C1 segment of cervical spinal cord (tissue), 14 donors: ENCODE results near the gene NLGN1.

Experiments used
- DNase-seq, 14 donors: peaks; one replicate each; lab custom pipeline; 2025; lab: John Stamatoyannopoulos, UW

The NLGN1 gene

DNA sequence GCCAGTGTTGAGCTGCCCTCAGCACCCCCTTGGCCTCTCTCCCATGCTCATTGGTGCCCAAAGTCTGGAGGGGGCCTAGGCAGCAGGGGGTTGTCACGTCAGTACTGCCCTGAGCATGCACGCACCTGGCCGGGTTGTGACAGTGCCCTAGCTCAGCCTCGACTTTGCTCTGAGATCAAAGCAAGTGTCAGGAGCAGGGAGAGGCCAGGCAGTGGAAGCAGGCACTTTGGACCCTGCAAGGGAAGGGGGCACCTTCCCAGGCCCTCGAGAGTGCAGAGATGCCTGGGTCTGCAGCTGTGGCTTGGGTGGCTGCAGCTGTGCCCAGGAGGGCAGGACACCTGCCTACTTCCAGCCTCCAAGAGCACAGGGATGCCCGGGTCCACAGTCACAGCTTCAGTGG is 561.3 kb downstream of the NLGN1 start:
- DNase-seq: no peak

DNA sequence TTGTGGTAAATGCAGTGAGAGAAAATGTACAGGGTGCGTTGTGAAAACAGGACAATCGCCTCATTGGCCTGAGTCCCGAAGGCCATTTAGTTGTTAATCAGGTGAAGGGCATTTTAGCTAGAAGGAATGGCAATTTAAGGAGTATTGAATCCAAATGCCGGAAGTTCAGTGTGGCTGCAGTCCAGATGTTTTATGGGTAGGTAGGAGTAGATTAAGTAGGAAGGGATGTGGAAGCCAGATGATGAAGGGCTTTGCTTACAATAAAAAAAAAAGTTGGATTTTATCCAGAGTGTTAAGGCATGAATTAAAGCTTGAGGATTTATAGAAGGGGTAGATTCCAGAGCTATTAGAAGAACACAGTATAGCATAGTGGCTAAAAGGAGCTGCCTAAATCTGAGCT is 572.7 kb downstream of the NLGN1 start:
- DNase-seq: no peak

DNA sequence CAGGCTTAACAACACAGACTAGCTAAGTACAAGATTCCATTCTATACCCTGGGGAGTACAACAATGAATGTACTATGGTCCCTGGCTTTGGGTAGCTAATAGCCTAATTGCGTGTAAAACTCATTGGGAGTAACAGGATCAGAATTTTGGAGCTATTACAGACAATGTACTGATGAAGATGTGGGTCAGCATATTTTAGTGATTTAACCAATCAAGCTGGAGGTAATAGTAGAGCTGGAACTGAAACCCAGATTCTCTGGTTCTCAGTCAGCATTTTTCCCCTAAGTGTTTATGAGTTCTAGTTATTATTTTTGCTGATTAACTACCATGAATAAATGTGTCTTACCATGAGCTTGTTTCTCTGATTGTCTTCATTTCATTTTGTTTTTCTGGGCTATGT is 578.7 kb downstream of the NLGN1 start:
- no peak for DNase-seq

GRCh38 chr3:173977747-173978146 is 580.2 kb downstream of the NLGN1 start:
- DNase-seq: no peak

- no peak for DNase-seq
These were observed 585.8 kb downstream of the NLGN1 start for GRCh38 chr3:173983343-173983742.

DNA sequence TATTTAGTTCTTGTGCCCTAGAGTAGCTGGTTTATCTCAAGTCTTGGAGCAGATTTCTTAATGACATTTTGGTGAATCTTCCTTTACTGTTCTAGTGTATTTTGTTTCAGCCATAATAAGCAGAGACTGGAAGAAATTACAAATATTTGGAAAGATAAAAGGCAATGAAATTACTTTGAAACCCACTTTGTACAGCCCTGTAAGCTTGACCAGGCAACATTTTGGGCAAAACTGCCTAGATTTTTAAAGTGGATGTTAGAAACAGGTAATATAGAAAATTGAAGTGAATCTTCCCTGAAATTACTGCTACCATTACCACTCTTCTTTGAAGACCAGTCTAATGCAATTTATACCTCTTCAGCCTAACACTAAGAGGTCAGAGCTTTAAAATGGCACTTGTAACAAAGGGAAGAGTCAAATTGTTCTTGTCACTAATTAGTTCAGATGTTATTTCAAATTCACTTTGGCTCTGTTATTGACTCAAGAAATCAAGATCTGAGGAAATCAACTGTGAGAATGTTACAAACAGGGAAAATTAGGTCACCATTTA is 589.4 kb downstream of the NLGN1 start:
- DNase-seq: no peak

GRCh38 chr3:173988909-173989308 is 591.4 kb downstream of the NLGN1 start:
- DNase-seq: no peak

GRCh38 chr3:173992416-173992815 is 594.9 kb downstream of the NLGN1 start:
- DNase-seq: no peak

DNA sequence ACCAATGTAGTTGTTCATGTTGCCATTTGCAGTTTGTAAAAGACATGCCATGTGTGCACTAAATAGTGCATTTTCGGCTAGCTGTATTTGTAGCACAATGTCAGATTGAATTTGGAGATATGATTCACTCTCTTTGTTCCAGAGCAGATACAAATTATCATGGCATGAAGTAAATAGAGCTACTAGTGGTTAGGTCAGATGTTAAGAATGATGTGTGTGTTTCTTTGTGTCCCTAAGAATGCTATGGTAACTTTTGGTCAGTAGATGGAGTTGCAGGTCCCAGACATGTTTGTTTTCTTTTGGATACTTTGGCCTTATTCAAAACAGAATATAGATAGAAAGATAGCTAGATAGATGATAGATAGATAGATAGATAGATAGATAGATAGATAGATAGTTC is 595.8 kb downstream of the NLGN1 start:
- DNase-seq: no peak

DNA sequence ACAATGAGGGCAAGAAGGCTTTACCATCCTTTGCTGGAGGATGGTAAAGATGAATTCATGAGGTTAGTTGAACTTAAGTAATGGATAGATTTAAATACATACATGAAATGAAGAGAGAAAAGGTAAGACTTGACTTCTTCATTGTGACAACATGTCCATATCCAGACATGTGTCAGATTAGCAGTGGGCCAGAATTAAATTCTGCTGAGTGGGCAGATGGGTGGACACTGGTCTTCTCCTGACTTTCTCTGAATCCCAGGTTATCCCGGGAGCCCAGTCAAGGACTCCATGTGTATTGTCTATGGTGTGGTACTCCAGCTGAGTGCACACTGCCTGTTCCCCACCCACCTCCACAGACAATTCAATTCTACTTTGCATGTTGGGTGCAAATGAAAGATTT is 603.1 kb downstream of the NLGN1 start:
- DNase-seq: no peak

DNA sequence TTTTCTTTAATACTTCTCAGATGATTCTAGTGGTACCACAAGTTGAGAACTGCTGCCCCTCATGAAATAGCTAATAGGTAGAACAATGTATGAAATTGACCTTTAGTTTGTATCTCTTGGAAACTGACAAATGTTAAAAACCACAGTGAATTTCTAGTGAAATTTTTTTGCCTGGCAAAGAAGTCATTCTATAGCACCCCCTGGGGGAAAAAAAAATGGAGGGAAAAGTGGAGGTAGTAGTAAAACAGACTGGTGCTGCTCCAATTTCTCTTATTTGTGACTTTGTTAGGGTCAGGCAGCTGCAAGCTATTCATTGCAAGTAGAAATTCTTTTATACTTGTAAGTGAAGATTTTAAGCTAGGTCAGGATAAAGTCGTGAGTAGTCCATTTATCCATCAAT is 605.0 kb downstream of the NLGN1 start:
- no peak for DNase-seq

DNA sequence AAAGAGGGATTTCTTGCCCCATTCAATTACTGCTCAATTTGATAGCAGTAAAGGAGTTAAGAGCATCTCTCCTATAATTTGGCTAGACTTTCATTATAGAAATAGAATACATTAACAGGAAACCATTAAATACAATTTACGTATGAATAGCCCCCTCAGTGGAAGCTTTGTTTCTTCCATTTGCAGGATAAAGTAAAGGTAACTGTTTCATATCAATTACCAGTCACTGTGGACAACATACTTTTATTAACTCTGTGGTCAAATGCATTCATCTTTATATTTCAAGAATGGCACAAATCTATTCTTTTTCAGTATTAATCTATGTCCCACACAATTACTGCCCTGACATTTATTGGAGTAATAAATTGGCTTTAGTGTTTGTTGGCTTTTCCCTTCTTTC is 613.4 kb downstream of the NLGN1 start:
- no peak for DNase-seq

- no peak for DNase-seq
These were observed 618.6 kb downstream of the NLGN1 start for GRCh38 chr3:174016186-174016585.

DNA sequence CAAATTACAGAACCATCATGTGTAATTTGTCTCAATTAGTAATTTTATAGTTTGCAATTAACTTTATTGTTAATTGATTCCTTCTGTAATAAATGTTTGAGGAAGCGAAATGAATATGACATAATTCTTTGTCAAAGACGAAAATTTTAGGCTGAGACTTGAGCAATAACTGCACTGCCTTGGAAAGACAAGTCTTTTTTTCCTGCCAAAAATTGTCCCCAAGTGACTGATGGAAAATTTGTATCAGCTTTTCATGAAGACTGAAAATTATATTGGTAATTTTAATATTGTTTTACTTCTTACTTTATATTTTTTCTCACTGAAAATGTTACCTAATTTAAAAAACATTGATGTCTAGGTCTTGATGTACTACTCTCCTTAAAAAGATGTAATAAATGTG is 622.6 kb downstream of the NLGN1 start:
- DNase-seq: no peak

DNA sequence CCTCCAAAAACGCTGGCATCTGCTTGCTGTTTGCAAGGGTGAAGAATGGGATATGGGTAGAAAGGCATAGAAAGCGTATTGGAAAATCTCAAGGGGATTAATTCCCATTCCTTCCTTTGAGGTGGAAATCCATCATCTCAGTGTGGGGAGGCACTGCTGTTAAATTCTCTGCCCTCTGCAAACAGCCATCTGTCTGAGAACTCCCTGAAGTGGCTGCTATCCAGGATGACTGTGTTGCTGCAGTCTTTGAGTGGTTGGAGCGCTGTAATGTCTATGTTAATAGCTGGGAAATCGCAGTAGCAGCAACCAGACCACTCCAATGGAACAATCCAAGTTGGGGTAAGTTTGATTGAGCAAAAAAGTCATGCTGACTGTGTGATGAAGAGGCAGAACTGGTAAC is 625.9 kb downstream of the NLGN1 start:
- DNase-seq: peak in 2 of 14 donors; percentile 15 to 74

GRCh38 chr3:174028673-174029072 is 631.1 kb downstream of the NLGN1 start:
- no peak for DNase-seq

DNA sequence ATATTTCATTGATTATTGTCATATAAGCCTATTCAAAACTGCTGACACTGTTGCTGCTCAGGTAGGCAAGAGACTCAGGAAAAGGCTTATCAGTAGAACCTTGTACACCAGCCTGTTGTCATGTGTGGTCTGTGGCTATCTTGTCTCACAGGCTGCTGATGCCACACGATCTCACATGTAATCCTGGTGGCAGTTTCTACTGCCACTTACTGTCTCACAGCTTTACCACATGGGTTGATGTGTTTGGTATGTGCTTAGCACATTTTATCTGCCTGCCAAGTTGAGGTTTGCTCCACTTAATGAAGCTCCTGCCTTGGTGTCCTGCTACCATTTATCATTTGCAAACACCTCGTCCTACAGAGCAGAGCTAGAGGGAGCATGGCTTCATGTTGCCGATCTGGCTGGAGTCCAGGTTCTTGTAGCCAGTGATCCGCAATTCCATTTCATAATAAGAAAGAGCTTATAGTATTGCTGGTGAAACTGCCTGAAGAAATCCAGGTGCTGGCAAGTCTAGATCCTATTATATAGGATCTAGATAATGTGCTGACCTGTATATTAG is 637.9 kb downstream of the NLGN1 start:
- DNase-seq: peak in 1 of 14 donors; percentile 34

- no peak for DNase-seq
These were observed 648.8 kb downstream of the NLGN1 start for GRCh38 chr3:174046311-174046710.

GRCh38 chr3:174049472-174049871 is 651.9 kb downstream of the NLGN1 start:
- no peak for DNase-seq

GRCh38 chr3:174051191-174051590 is 653.6 kb downstream of the NLGN1 start:
- DNase-seq: peak in 1 of 14 donors; percentile 49

DNA sequence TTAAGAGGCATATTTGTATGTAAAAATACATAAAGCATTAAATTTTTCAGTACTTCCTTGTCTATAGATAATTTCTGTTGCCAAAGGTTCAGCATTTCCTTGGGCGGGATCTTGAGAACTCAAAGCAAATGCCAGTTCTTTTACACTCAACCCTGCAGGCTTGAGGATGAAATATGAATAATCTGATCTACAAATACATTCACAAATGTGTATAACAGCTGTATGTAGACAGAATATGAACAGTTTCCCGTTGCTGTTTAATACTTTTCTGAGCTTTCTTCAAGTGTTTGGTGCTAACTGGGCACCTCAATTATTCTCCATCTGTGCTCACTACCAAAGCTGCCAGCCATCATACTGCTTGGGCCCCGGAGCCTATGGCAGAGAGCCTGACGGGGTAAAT is 661.3 kb downstream of the NLGN1 start:
- DNase-seq: no peak

- DNase-seq: no peak
These were observed 662.9 kb downstream of the NLGN1 start for GRCh38 chr3:174060431-174060830.

- no peak for DNase-seq
These were observed 663.6 kb downstream of the NLGN1 start for GRCh38 chr3:174061162-174061561.

DNA sequence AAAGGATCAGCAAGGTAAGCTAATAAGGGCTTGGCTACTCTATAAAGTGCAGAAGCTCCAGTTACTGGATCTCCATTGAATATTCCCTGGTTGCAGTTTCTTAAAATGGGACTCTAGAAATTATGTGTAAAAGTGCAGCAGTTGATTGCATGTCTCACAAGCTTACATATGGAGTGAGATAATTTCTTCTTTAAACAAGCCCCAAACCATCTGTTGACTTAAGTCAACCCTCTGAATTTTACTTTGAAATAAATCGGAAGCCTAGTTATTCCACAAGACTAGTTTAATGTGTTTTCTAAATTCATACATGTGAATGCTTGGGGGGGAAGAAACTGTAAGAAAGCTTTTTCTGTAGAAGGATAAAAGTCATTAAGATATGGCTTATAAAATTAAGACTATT is 664.2 kb downstream of the NLGN1 start:
- DNase-seq: no peak
